ENCODE measurements around the gene NOSTRIN. TPM values are rescaled to one million over a fixed set of nuclear protein-coding genes. Genes with fewer than 3 reads are reported as not detected.

Gene NOSTRIN
- total and polyA plus RNA-seq, 7 donors: 5.1 to 49.0 (median 13.3) TPM

GRCh38 chr2:168894101-168894500 is 91.7 kb downstream of the NOSTRIN start:
- Histone ChIP-seq H3K27ac (no peak overlapping the region), H3K36me3 (no peaks in the 10 kb centered on the region), H3K9me3 (no peaks in the 10 kb centered on the region), H3K4me1 (peaks cover 0 to 7% (median 3%) of the 10 kb centered on the region in 4 donors), H3K4me3 (no peak overlapping the region), H3K27me3 (no peaks in the 10 kb centered on the region)
- TF ChIP-seq POLR2AphosphoS5 (IDR thresholded peaks at IDR 0.05): no peak
- 89 to 90% methylated on average over 1 of the region's 1 CpG for WGBS, 2 donors
- intact Hi-C loops (cut with DNase I): no loop called here
- DNase-seq: no peak

GRCh38 chr2:168894720-168895119 is 92.3 kb downstream of the NOSTRIN start:
- H3K9me3 ChIP-seq: no peaks in the 10 kb centered on the region
- H3K4me3 ChIP-seq: no peak overlapping the region
- no peaks in the 10 kb centered on the region for H3K27me3 ChIP-seq
- no peaks in the 10 kb centered on the region for H3K36me3 ChIP-seq
- peaks cover 0 to 6% (median 2%) of the 10 kb centered on the region in 4 donors for H3K4me1 ChIP-seq
- no peak for DNase-seq
- H3K27ac ChIP-seq: no peak overlapping the region
- intact Hi-C loops (cut with DNase I): no loop called here
- no peak for TF ChIP-seq POLR2A (IDR thresholded peaks at IDR 0.05)
- TF ChIP-seq CTCF (IDR thresholded peaks at IDR 0.05): no peak
- TF ChIP-seq EP300 (IDR thresholded peaks at IDR 0.05): no peak
- TF ChIP-seq POLR2AphosphoS5 (IDR thresholded peaks at IDR 0.05): no peak

- Histone ChIP-seq H3K9me3 (no peaks in the 10 kb centered on the region), H3K4me1 (no peaks in the 10 kb centered on the region), H3K27ac (no peak overlapping the region), H3K4me3 (no peak overlapping the region), H3K27me3 (no peaks in the 10 kb centered on the region), H3K36me3 (no peaks in the 10 kb centered on the region)
- intact Hi-C loops (cut with DNase I): no loop called here
- no peak for DNase-seq
- no peak for TF ChIP-seq POLR2AphosphoS5 (IDR thresholded peaks at IDR 0.05)
- TF ChIP-seq CTCF (IDR thresholded peaks at IDR 0.05): no peak
- no peak for TF ChIP-seq EP300 (IDR thresholded peaks at IDR 0.05)
Observed at GRCh38 chr2:168895771-168896170, 93.3 kb downstream of the NOSTRIN start.

- intact Hi-C loops (cut with DNase I): no loop called here
- TF ChIP-seq CTCF (IDR thresholded peaks at IDR 0.05): no peak
- TF ChIP-seq POLR2A (IDR thresholded peaks at IDR 0.05): no peak
- no peak for TF ChIP-seq EP300 (IDR thresholded peaks at IDR 0.05)
- no peak for TF ChIP-seq POLR2AphosphoS5 (IDR thresholded peaks at IDR 0.05)
- Histone ChIP-seq H3K27ac (no peak overlapping the region), H3K9me3 (no peaks in the 10 kb centered on the region), H3K4me3 (no peak overlapping the region), H3K4me1 (no peaks in the 10 kb centered on the region), H3K36me3 (no peaks in the 10 kb centered on the region), H3K27me3 (no peaks in the 10 kb centered on the region)
- WGBS, 2 donors: 68 to 75% methylated on average over 4 of the region's 4 CpGs
- DNase-seq: no peak
Observed at GRCh38 chr2:168896783-168897182, 94.3 kb downstream of the NOSTRIN start.

GRCh38 chr2:168897449-168897848 is 95.0 kb downstream of the NOSTRIN start:
- Histone ChIP-seq H3K36me3 (no peaks in the 10 kb centered on the region), H3K27me3 (no peaks in the 10 kb centered on the region), H3K27ac (no peak overlapping the region), H3K4me1 (no peaks in the 10 kb centered on the region), H3K9me3 (no peaks in the 10 kb centered on the region), H3K4me3 (no peak overlapping the region)
- WGBS, 2 donors: 46 to 81% methylated on average over 1 of the region's 1 CpG
- no peak for TF ChIP-seq POLR2A (IDR thresholded peaks at IDR 0.05)
- intact Hi-C loops (cut with DNase I): no loop called here
- DNase-seq: no peak

- no peaks in the 10 kb centered on the region for H3K36me3 ChIP-seq
- no peaks in the 10 kb centered on the region for H3K27me3 ChIP-seq
- TF ChIP-seq EP300 (IDR thresholded peaks at IDR 0.05): no peak
- TF ChIP-seq POLR2A (IDR thresholded peaks at IDR 0.05): no peak
- no peak for TF ChIP-seq CTCF (IDR thresholded peaks at IDR 0.05)
- no peak for TF ChIP-seq POLR2AphosphoS5 (IDR thresholded peaks at IDR 0.05)
- H3K4me1 ChIP-seq: no peaks in the 10 kb centered on the region
- no peak for DNase-seq
- WGBS, 2 donors: 70 to 81% methylated on average over 5 of the region's 5 CpGs
- no peaks in the 10 kb centered on the region for H3K9me3 ChIP-seq
- intact Hi-C loops (cut with DNase I): no loop called here
- H3K27ac ChIP-seq: no peak within 1 kb of the TSS
- H3K4me3 ChIP-seq: no peak within 1 kb of the TSS
Observed at GRCh38 chr2:168901003-168901402, 98.6 kb downstream of the NOSTRIN start, which contains the start of gene G6PC2. Gene G6PC2, plus strand, starts transcription at chr2:168901291. Its CDS starts 41 bp downstream, at chr2:168901332.

All from sigmoid colon (tissue), 7 donors.